NCI-H2029 treated with DMSO at 0.1 percent for 48 hours (cell line): Measurements from ENCODE around the gene MTA1.

Experiments used
- DNase-seq: peaks from one replicate; lab custom pipeline; 2025; lab: John Stamatoyannopoulos, UW

The MTA1 gene

DNA sequence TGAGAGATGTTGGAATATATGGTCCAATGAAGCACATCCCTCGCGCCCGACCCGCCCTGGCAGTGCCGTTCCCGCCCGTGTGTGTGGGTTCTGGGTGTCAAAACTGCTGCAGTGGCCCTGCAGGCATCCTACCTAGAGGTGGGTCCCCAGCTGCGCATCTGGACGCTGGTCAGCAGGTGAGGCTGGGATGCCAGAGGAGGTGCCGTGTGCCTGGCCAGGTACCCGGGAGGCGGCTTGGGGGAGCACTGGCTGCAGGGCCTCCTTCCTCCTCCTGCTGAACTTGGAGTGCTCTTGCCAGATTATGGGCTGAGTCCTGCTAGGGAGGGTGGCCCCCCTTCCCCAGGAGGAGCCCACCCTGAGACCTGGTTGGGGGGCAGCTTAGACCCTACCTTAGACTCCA is 5.2 kb downstream of the MTA1 start:
- no peak for DNase-seq

GRCh38 chr14:105425823-105426247 is 6.2 kb downstream of the MTA1 start:
- DNase-seq, result no peak

DNA sequence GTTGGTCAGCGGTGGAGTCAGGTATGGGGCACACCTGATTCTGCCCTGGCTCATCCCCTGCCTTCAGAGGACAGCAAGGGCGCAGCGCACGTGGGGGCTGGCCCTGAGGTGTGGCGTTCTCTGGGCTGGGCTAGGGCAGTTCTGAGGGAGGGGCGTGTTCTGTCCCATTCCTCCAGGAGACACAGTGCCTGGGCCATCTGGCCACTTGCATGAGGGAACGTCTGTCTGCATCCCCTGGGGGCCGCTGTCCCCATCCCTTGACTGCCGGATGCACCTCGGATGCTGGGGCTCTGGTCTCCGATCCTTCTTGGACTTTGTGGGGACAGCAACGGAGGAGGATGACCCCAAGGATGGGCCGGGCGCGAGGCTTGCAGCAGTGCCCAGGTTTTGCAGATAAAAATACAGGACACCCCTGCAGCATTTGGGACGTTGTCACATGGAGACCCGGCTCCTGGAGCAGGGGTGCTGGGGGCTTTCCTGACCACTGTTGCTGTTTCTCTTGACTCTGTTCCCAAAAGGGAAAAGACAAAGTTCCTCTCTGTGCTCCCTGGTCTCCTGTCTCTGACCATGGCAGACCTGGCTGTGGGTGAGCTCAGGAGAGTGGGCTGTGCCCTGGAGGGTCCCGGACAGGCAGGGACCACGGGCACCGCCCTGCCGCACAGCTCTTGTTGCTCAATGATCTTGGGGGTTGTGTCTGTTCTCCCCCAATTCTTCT is 6.9 kb downstream of the MTA1 start:
- no peak for DNase-seq

DNA sequence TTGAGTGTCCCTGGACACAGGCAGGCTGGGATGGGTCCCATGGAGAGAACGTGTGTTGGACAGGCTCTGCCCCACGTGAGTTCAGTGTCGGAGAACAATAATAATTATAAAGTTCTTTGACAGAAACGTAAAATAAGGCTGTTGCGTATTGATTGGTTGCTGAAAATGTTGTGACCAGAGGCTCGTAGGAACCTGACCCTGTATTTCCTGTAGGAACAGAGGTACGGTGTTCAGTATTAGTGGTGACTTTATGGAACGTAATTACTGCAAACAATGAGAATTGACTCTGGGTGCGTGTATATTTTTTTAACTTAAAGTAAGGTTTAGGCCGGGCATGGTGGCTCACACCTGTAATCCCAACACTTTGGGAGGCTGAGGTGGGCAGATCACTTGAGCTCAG is 7.8 kb downstream of the MTA1 start:
- DNase-seq, result no peak

DNA sequence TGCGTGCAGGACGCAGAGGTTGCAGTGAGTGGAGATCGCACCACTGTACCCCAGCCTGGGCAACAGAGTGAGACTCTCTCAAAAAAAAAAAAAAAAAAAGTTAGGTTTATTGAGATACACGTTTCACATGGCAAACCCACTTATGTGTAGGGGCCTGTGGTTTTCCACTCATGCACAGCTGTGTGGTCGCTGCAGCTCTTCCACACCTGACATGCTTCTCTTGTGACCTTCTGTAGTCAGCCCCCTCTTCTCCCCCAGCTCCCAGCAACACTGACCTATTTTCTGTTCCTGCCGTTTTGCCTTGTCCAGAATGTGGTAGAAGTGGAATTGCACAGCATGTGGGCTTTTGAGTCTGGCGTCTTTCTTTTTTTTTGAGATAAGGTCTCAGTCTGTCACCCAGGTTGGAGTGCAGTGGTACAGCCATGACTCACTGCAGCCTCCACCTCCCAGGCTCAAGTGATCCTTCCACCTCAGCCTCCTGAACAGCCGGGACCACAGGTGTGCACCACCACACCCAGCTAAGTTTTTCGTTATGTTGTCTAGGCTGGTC is 8.4 kb downstream of the MTA1 start:
- DNase-seq, result no peak

- DNase-seq, result no peak
Measured at GRCh38 chr14:105430042-105430441, 10.4 kb downstream of the MTA1 start.

DNA sequence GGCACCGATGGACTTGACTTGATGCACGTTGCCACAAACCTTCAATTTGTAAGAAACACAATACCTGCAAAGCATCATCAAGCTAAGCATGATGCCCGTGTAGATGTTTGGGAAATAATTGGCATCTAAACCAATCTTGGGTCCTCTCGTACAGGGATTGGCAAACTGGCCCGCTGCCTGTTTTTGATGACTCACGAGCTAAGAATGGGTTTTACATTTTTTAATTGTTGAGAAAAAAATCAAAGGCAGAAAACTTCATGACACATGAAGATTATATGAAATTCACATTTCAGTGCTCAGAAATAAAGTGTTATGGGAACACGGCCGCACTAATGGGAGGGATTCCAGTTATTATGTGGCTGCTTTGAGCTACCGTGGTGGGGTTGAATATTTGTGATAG is 10.9 kb downstream of the MTA1 start:
- DNase-seq, result no peak

DNA sequence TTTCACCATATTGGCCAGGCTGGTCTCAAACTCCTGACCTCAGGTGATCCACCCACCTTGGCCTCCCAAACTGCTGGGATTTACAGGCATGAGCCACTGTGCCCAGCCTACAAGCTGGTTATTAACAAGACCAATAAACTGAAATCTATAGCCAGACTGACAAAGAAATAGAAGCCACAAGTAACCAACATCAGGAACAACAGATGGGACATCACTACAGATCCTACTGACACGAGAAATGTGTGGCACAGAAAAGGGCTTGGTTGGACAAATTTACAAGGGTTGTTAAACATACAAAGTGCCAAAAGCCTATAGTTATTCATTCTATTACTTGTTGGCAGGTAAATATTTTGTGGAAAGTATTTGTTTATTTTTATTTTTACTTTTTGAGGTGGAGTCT is 11.6 kb downstream of the MTA1 start:
- DNase-seq, result no peak

DNA sequence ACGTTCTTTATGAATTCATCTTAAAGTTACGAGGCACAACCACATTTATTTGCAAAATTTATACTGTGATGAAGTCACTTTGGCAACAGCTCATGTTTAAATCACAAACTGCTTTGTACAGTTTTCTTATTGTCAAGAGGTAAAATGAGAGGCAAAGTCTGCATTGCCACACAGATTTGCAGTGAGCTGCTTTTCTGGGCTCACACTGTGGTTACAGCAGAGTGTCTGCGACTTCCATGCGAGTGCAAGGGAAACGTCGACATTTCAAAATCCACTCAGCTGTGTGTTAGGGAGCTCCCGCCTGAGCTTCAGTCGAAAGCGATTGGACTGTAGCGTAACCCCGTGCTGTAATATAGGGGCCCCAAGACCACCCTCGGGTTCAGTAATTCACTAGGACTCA is 13.0 kb downstream of the MTA1 start:
- DNase-seq, result no peak

DNA sequence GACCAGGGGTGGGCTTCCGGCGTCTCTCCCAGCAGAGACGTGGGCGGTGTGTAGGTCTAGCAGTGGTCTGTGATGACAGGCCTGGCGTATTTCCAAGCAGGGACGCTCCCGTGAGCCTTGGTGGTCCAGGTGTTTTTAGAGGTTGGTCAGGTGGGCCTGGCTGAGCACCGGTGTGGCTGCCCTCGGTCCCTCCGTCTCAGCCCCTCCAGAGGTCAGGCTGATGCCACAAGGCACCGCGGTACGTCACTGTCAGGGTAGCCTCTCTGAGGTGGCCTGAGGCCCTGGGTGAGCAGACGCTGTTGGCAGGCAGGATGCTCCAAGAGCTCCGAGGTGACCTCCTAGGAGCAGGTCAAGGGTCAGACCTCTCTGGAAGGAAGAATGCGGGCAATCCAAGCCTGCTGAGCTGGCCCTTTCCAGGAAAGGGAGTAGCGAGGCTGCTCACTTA is 13.6 kb downstream of the MTA1 start:
- no peak for DNase-seq

DNA sequence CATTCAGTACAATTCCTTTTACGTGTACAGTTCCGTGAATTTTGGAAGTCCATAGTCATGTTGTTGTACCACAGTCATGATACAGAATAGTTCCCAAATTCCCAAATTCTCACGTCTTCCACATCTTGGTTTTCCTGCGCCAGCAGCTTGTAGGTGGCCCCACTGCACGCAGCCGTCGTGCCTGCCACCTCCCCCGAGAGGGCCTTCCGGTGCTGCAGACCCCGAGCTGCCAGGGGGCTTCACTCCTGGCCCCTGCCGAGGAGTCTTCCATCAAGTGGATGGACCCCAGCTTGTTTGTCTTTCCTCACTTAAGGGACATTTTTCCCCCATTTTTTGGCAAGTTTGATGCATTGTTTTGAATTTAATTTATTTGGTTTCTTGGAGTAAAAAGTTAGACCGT is 16.8 kb downstream of the MTA1 start:
- no peak for DNase-seq

GRCh38 chr14:105436891-105437722 is 17.5 kb downstream of the MTA1 start:
- DNase-seq, result no peak

DNA sequence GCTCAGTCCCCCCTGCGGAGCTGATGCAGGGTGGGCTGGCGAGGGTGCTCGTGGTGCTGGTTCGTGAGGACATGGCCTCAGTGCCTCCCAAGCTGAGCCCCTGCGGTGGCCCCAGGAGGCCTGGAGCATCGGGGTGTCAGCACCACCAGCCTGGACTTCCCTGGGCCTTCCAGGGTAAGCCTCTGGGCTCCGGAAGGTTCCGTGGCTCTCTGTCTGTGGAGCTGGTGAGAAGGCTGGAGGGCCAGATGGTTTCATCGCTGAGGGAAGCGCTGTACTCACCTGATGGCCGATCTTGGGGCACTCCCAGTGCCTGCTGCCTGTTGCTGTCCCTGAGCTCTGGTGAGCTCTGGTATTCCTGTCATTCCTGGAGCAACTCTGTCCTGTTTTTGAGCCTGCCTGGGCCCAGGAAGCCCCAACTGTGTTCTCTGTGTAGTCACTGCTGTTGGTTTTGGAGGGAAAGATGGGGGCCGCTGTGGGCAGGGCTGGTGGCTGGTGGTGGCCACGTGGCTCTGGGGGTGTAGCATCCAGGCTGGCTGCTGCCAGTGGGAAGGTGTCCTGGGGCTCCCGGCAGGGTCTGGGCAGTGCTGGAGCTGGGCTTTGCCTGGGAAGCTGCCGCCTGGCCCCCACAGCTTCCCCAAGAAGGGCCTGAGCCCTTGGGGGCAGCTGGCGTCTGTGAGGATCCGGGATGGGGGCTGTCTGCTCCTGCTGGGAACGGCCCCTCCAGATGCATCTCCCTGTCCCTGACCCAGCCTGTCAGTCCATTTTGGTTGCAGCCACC is 18.3 kb downstream of the MTA1 start:
- DNase-seq, result no peak

DNA sequence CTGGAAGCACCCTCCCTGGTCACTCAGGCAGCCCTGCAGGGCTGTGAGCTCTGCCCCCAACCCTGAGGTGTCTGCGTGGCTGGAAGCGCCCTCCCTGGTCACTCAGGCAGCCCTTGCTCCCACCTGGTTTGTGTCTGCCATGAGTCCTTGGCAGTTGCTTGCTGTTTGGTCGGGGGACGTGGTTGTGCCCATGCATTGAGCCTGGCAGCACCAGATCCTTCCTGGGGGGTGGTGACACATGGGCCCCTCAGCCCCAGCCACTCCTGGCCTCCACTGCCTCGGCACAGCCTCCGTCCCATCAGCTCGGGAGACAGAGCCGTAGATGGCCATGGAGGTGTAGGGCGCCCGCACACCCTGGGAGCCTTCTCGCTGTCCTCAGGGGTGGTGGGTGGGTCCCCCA is 19.6 kb downstream of the MTA1 start:
- no peak for DNase-seq

DNA sequence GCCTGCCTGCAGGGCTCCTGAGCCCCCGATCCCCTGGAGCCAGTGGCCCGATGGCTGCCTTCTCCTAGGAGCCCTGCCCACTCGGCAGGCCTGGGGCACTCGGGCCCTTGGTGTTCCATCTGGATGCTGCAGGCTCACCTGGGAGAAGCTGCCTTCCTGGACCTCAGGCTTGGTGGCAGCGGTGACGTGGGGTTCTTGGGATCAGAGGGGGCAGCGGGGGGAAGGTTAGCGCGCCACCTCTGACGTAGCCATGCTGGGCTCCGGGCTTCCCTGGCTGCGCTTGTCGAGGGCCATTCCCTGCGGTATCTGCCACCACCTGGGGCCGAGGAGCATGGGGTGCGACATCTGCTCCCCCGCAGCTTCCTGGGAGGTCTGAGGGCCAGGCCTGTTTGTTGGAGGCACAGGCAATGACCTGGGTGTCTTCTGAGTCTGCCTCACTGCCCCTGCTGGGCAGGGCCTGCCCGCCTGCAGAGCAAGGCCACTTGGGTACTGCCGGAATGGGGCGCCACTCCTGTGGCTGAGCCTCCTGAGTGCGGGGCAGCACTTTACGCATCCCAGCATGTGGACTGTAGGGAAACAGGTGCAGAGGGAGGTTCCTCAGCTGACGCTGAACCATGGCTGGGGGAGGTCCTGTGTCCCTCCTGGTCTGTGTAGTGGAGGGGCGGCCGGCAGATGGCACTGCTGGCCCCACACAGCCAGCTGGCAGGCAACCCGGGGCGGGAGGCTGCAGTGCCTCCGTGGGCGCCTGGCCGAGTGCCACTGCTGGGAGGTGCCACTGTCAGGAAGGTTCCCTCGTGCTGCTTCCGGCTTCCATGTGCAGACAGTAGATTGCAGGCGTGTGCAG is 20.3 kb downstream of the MTA1 start:
- DNase-seq, result no peak

DNA sequence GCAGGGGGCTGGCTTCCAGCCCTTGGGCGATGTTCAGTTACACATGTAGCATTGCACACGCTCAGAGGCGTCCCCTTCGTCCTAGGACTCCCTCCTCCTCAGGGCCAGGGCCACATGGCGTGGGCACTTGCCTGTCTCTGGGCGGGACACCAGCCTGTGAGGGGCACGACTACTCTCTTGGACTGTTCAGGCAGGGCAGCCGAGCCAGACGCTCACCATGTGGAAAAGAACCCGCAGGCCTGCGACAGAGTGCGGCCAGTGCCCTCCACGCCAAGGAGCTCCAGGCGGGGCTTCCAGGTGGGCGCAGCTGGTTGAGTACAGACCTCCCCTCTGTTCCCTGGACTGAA is 20.9 kb downstream of the MTA1 start:
- DNase-seq, result no peak

DNA sequence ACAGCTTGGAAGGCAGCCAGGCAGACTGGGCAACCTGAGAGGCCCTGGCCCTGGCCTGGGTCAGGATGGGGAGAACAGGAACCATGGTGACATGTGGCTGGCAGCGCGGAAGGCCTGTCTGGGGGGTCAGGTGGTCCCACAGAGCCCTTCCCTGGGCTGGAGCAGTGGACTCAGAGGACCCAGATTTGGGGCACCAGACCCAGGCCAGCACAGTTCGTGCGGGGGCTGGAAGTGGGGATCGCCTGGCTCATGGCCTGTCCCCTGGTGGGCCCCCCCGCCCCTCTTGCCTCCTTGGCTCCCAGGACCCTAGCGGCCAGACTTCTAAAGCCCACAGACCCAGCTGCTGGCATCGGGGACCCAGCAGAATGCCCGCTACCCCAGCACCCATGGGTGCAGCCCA is 21.4 kb downstream of the MTA1 start:
- no peak for DNase-seq

GRCh38 chr14:105442125-105442524 is 22.5 kb downstream of the MTA1 start:
- DNase-seq, result no peak

- no peak for DNase-seq
Measured at GRCh38 chr14:105442834-105443233, 23.2 kb downstream of the MTA1 start.

DNA sequence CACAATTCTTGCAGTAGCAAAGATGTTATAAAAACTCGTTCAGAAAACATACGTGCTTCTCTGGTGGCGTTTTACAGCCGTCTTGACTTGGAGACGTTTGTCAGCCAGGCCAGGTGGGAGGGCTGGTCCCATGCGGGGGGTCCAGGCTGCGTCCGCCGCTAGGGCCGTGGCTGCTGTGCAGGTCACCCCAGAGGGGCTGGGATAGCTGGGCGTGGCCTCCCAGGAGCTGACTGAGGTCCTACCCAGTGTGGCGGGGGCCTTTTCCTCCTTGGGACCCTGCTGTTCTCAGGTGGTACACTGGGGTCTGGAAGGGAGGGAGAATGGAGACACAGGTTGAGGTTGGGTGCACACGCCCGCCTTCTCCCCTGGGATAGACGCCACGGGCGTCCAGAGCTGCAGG is 25.2 kb downstream of the MTA1 start:
- DNase-seq, result no peak

GRCh38 chr14:105445290-105445689 is 25.7 kb downstream of the MTA1 start:
- DNase-seq, result no peak
